Measurements from ENCODE around the gene STIM1.

GRCh38 chr11:4039011-4039410 is 183.5 kb downstream of the STIM1 start:
- TF ChIP-seq CTCF (IDR thresholded peaks at IDR 0.05; ENCODE audit: borderline replicate concordance, extremely low read depth, low read length, poor library complexity, severe bottlenecking) (no peak), EZH2 (IDR thresholded peaks at IDR 0.05; ENCODE audit: borderline replicate concordance, low read depth, low read length, severe bottlenecking) (no peak)

Data from DND-41 (cell line).